SK-N-SH (cell line): ENCODE data around the gene STIL. TPM values are rescaled to one million over a fixed set of nuclear protein-coding genes. Genes with fewer than 3 reads are reported as not detected.

ENCODE experiments used
- CTCF ChIA-PET: fragments of 300-600, 350-600 bp; formaldehyde crosslinking; extraction: SDS; loops from one replicate; lab custom pipeline; 2021; lab: Yijun Ruan, JAX
- POLR2A ChIA-PET: fragments of 350-600 bp; sonication (Branson Sonifier 250); formaldehyde crosslinking; extraction: SDS; loops from one replicate; lab custom pipeline; 2020; ENCODE audit warnings: antibody characterized with exemption, inconsistent platforms; lab: Yijun Ruan, JAX
- DNase-seq: peaks from one replicate; pipeline ENCODE4 v3.0.0; 2012
- H2AFZ ChIP-seq: fragments of 200-600 bp; sonication (generic); 2 replicates; pipeline ENCODE4 v1.8.1; 2016; ENCODE audit warnings: antibody characterized with exemption, mild to moderate bottlenecking, low read depth
- H3F3A ChIP-seq: fragments of 200-600 bp; sonication (generic); replicated peaks from 2 replicates; pipeline ENCODE3; 2016; ENCODE audit warnings: antibody characterized with exemption, mild to moderate bottlenecking; ENCODE audit not compliant: insufficient read depth
- H3K27ac ChIP-seq, 2 experiments: fragments of 200-500 bp in 1 of 2; fragments of 200-600 bp in 1 of 2; sonication (Bioruptor generic) in 1 of 2; sonication (generic), shearing (Covaris generic) in 1 of 2; 2 replicates each; pipeline versions ENCODE4 v1.5.1 to v1.6.1; 2014 to 2016; ENCODE audit warnings: low read depth in 2 of 2, inconsistent platforms in 1 of 2, low read length in 1 of 2, mild to moderate bottlenecking in 1 of 2, mixed read lengths in 1 of 2
- H3K27me3 ChIP-seq: fragments of 200-600 bp; sonication (generic), shearing (Covaris generic); 2 replicates; pipeline ENCODE4 v1.6.1; 2016; ENCODE audit warnings: mixed run types; ENCODE audit not compliant: insufficient read depth
- H3K36me3 ChIP-seq, 2 experiments: fragments of 200-500 bp in 1 of 2; fragments of 200-600 bp in 1 of 2; sonication (Bioruptor generic) in 1 of 2; sonication (generic) in 1 of 2; replicated peaks in 1 of 2; 2 replicates each; pipeline versions ENCODE3 to v1.5.1; 2014 to 2016; ENCODE audit warnings: low read length in 1 of 2, mild to moderate bottlenecking in 1 of 2; ENCODE audit not compliant: insufficient read depth in 2 of 2, control insufficient read depth in 1 of 2
- H3K4me1 ChIP-seq, 2 experiments: fragments of 200-500 bp in 1 of 2; fragments of 200-600 bp in 1 of 2; sonication (Bioruptor generic) in 1 of 2; sonication (generic), shearing (Covaris generic) in 1 of 2; 2 replicates each; pipeline versions ENCODE4 v1.5.1 to v1.6.1; 2014 to 2016; ENCODE audit warnings: low read depth in 1 of 2, low read length in 1 of 2, mixed run types in 1 of 2; ENCODE audit not compliant: insufficient read depth in 2 of 2, control insufficient read depth in 1 of 2
- H3K4me2 ChIP-seq: fragments of 200-600 bp; sonication (generic), shearing (Covaris generic); 2 replicates; pipeline ENCODE4 v1.6.1; 2017; ENCODE audit warnings: mixed run types
- H3K4me3 ChIP-seq, 2 experiments: fragments of 200-500 bp in 1 of 2; fragments of 200-600 bp in 1 of 2; sonication (Bioruptor generic) in 1 of 2; sonication (generic), shearing (Covaris generic) in 1 of 2; 2 replicates each; pipeline versions ENCODE4 v1.5.1 to v1.8.1; 2014 to 2016; ENCODE audit warnings: low read depth in 2 of 2, inconsistent platforms in 1 of 2, low read length in 1 of 2, mild to moderate bottlenecking in 1 of 2, mixed read lengths in 1 of 2, moderate library complexity in 1 of 2
- H3K79me2 ChIP-seq: fragments of 200-600 bp; sonication (generic); 2 replicates; pipeline ENCODE4 v1.8.1; 2017; ENCODE audit warnings: mild to moderate bottlenecking; ENCODE audit not compliant: insufficient read depth
- H3K9ac ChIP-seq: fragments of 200-600 bp; sonication (generic); 2 replicates; pipeline ENCODE4 v1.6.1; 2017; ENCODE audit warnings: mixed run types
- H3K9me2 ChIP-seq: fragments of 200-600 bp; sonication (generic); 2 replicates; pipeline ENCODE4 v1.6.1; 2017; ENCODE audit warnings: mixed run types
- H3K9me3 ChIP-seq: fragments of 200-600 bp; sonication (generic); 2 replicates; pipeline ENCODE4 v1.6.1; 2017; ENCODE audit warnings: mixed run types, mild to moderate bottlenecking, moderate library complexity
- H4K20me1 ChIP-seq: fragments of 200-600 bp; sonication (generic); 2 replicates; pipeline ENCODE4 v1.6.1; 2017; ENCODE audit warnings: mild to moderate bottlenecking, mixed run types; ENCODE audit not compliant: insufficient read depth
- ELF1 ChIP-seq: IDR thresholded peaks from 2 replicates; pipeline ENCODE4 v1.4.0; 2012
- EZH2phosphoT487 ChIP-seq: fragments of 200-600 bp; sonication (generic); IDR thresholded peaks from 2 replicates; pipeline ENCODE4 v1.6.1; 2017; ENCODE audit warnings: low read depth, mixed run types, mild to moderate bottlenecking, antibody characterized with exemption, moderate library complexity, borderline replicate concordance
- FOXJ3 ChIP-seq: sonication (generic); formaldehyde crosslinking; IDR thresholded peaks from 2 replicates; pipeline ENCODE4 v1.5.1; 2020; ENCODE audit warnings: mild to moderate bottlenecking, missing genetic modification reagents
- GABPA ChIP-seq: IDR thresholded peaks from 2 replicates; pipeline ENCODE4 v1.4.0; 2012; ENCODE audit warnings: low read depth, mild to moderate bottlenecking
- GATA2 ChIP-seq: sonication (generic); formaldehyde crosslinking; IDR thresholded peaks from 2 replicates; pipeline ENCODE4 v1.5.0; 2020; ENCODE audit warnings: mild to moderate bottlenecking, missing genetic modification reagents
- NFIC ChIP-seq: IDR thresholded peaks from 2 replicates; pipeline ENCODE4 v1.4.0; 2012; ENCODE audit warnings: borderline replicate concordance
- NRF1 ChIP-seq: IDR thresholded peaks from 2 replicates; pipeline ENCODE4 v1.6.1; 2012; ENCODE audit warnings: low read depth, mild to moderate bottlenecking, low read length
- POLR2AphosphoS5 ChIP-seq: IDR thresholded peaks from 2 replicates; pipeline ENCODE4 v1.6.1; 2012; ENCODE audit warnings: low read depth, low read length
- RXRA ChIP-seq: IDR thresholded peaks from 2 replicates; pipeline ENCODE4 v1.4.0; 2012; ENCODE audit warnings: low read depth, mild to moderate bottlenecking, borderline replicate concordance
- SIN3A ChIP-seq: IDR thresholded peaks from 2 replicates; pipeline ENCODE4 v1.6.1; 2012; ENCODE audit warnings: low read depth, mild to moderate bottlenecking, low read length, moderate library complexity, borderline replicate concordance
- SMC3 ChIP-seq: IDR thresholded peaks from 2 replicates; pipeline ENCODE4 v1.6.1; 2012; ENCODE audit warnings: low read depth, low read length, improper control_type of control experiment
- TEAD4 ChIP-seq: IDR thresholded peaks from 2 replicates; pipeline ENCODE4 v1.4.0; 2012; ENCODE audit warnings: mild to moderate bottlenecking, borderline replicate concordance; ENCODE audit not compliant: insufficient read depth
- YY1 ChIP-seq: IDR thresholded peaks from 2 replicates; pipeline ENCODE4 v1.4.0; 2012; ENCODE audit warnings: low read depth, mild to moderate bottlenecking
- WGBS: methylation state at CpG from one replicate; pipeline ENCODE4 v1.1.6; 2017; ENCODE audit warnings: low lambda C conversion rate; 5-methylcytosine and 5-hydroxymethylcytosine counted together
- polyA plus RNA-seq, 3 experiments: library from polyadenylated mRNA; depleted of rRNA; stranded (reverse); fragments of >200 nt; gene quantifications; 2 replicates each; pipeline ENCODE4 v1.2.3, GENCODE V29; 2012
- TF ChIP-seq, protein P1 (sequence below): IDR thresholded peaks from 2 replicates; pipeline ENCODE4; 2012
- TF ChIP-seq, protein P2 (sequence below): IDR thresholded peaks from 2 replicates; pipeline ENCODE4 v1.4.0; 2012; ENCODE audit warnings: low read depth
- TF ChIP-seq, protein P3 (sequence below): IDR thresholded peaks from 2 replicates; pipeline ENCODE4 v1.6.1; 2012; ENCODE audit warnings: mild to moderate bottlenecking, low read depth, low read length, moderate library complexity
- TF ChIP-seq, protein P4 (sequence below): fragments of 150-350 bp; IDR thresholded peaks from 2 replicates; pipeline ENCODE4 v1.6.1; 2016; ENCODE audit warnings: mild to moderate bottlenecking, low read depth, low read length
- TF ChIP-seq, protein P5 (sequence below): fragments of 200-600 bp; sonication (generic); IDR thresholded peaks from 2 replicates; pipeline ENCODE4 v1.6.1; 2017; ENCODE audit warnings: antibody characterized with exemption, mild to moderate bottlenecking, moderate library complexity
- TF ChIP-seq, protein P6 (sequence below): IDR thresholded peaks from 2 replicates; pipeline ENCODE4 v1.4.0; 2012; ENCODE audit warnings: low read depth, borderline replicate concordance

The STIL gene
- polyA plus RNA-seq, 1 of the 3 experiments (the other 2 are of a cell fraction), result 4.9 TPM

DNA sequence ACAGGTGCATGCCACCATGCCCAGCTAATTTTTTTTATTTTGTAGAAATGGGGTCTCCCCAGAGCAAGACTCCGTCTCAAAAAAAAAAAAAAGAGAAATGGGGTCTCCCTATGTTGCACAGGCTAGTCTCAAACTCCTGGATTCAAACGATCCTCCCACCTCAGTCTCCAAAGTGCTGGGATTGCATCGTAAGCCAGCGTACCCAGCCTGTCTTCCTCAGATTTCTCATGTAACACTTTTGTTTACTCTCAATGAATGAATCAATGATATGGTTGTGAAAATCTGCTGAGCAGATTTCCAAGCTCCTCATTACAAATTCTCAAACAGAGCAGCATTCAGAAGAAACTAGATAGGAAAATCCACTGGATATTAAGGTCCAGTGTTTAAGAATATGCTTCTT, 26.3 kb upstream of the STIL start:
- TF ChIP-seq, protein P1, sequence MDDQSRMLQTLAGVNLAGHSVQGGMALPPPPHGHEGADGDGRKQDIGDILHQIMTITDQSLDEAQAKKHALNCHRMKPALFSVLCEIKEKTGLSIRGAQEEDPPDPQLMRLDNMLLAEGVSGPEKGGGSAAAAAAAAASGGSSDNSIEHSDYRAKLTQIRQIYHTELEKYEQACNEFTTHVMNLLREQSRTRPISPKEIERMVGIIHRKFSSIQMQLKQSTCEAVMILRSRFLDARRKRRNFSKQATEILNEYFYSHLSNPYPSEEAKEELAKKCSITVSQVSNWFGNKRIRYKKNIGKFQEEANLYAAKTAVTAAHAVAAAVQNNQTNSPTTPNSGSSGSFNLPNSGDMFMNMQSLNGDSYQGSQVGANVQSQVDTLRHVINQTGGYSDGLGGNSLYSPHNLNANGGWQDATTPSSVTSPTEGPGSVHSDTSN, result no peak
- TF ChIP-seq, protein P2, sequence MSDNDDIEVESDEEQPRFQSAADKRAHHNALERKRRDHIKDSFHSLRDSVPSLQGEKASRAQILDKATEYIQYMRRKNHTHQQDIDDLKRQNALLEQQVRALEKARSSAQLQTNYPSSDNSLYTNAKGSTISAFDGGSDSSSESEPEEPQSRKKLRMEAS, result no peak
- TF ChIP-seq POLR2AphosphoS5, result no peak
- no peak for TF ChIP-seq GABPA
- TF ChIP-seq FOXJ3 (CRISPR knock-in tag), result no peak
- TF ChIP-seq, protein P3, sequence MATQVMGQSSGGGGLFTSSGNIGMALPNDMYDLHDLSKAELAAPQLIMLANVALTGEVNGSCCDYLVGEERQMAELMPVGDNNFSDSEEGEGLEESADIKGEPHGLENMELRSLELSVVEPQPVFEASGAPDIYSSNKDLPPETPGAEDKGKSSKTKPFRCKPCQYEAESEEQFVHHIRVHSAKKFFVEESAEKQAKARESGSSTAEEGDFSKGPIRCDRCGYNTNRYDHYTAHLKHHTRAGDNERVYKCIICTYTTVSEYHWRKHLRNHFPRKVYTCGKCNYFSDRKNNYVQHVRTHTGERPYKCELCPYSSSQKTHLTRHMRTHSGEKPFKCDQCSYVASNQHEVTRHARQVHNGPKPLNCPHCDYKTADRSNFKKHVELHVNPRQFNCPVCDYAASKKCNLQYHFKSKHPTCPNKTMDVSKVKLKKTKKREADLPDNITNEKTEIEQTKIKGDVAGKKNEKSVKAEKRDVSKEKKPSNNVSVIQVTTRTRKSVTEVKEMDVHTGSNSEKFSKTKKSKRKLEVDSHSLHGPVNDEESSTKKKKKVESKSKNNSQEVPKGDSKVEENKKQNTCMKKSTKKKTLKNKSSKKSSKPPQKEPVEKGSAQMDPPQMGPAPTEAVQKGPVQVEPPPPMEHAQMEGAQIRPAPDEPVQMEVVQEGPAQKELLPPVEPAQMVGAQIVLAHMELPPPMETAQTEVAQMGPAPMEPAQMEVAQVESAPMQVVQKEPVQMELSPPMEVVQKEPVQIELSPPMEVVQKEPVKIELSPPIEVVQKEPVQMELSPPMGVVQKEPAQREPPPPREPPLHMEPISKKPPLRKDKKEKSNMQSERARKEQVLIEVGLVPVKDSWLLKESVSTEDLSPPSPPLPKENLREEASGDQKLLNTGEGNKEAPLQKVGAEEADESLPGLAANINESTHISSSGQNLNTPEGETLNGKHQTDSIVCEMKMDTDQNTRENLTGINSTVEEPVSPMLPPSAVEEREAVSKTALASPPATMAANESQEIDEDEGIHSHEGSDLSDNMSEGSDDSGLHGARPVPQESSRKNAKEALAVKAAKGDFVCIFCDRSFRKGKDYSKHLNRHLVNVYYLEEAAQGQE, result no peak
- no peak for TF ChIP-seq EZH2phosphoT487
- TF ChIP-seq SMC3, result no peak
- TF ChIP-seq ELF1, result no peak
- TF ChIP-seq, protein P4, sequence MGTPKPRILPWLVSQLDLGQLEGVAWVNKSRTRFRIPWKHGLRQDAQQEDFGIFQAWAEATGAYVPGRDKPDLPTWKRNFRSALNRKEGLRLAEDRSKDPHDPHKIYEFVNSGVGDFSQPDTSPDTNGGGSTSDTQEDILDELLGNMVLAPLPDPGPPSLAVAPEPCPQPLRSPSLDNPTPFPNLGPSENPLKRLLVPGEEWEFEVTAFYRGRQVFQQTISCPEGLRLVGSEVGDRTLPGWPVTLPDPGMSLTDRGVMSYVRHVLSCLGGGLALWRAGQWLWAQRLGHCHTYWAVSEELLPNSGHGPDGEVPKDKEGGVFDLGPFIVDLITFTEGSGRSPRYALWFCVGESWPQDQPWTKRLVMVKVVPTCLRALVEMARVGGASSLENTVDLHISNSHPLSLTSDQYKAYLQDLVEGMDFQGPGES, result no peak
- TF ChIP-seq, protein P5, sequence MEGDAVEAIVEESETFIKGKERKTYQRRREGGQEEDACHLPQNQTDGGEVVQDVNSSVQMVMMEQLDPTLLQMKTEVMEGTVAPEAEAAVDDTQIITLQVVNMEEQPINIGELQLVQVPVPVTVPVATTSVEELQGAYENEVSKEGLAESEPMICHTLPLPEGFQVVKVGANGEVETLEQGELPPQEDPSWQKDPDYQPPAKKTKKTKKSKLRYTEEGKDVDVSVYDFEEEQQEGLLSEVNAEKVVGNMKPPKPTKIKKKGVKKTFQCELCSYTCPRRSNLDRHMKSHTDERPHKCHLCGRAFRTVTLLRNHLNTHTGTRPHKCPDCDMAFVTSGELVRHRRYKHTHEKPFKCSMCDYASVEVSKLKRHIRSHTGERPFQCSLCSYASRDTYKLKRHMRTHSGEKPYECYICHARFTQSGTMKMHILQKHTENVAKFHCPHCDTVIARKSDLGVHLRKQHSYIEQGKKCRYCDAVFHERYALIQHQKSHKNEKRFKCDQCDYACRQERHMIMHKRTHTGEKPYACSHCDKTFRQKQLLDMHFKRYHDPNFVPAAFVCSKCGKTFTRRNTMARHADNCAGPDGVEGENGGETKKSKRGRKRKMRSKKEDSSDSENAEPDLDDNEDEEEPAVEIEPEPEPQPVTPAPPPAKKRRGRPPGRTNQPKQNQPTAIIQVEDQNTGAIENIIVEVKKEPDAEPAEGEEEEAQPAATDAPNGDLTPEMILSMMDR, result no peak
- TF ChIP-seq SIN3A, result no peak
- TF ChIP-seq RXRA, result no peak
- TF ChIP-seq, protein P6, sequence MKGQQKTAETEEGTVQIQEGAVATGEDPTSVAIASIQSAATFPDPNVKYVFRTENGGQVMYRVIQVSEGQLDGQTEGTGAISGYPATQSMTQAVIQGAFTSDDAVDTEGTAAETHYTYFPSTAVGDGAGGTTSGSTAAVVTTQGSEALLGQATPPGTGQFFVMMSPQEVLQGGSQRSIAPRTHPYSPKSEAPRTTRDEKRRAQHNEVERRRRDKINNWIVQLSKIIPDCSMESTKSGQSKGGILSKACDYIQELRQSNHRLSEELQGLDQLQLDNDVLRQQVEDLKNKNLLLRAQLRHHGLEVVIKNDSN, result no peak
- TF ChIP-seq NFIC, result no peak
- no peak for TF ChIP-seq YY1
- TF ChIP-seq TEAD4, result no peak
- TF ChIP-seq NRF1, result no peak
- no peak for TF ChIP-seq GATA2 (CRISPR knock-in tag)
- Histone ChIP-seq H3K4me1 (peaks cover under 1 to 7% of the 10 kb centered on the region in 2 experiments; a peak in 2 of 4 replicates), H3K9me2 (no peaks in the 10 kb centered on the region), H3K4me3 (no peak overlapping the region), H3K9ac (no peak overlapping the region), H3K9me3 (no peaks in the 10 kb centered on the region), H3K27me3 (no peaks in the 10 kb centered on the region), H3K79me2 (peaks cover 98% of the 10 kb centered on the region), H4K20me1 (peaks cover 21% of the 10 kb centered on the region), H3F3A (peaks cover 4% of the 10 kb centered on the region), H3K36me3 (peaks cover 0 to 8% of the 10 kb centered on the region in 2 experiments), H3K27ac (no peak overlapping the region), H2AFZ (no peak overlapping the region), H3K4me2 (no peak overlapping the region)
- CTCF ChIA-PET, result interaction anchor here (1.7 kb wide), 1 partner anchor 9 kb away, joined by 6 read pairs; no protein-coding TSS in a partner anchor
- POLR2A ChIA-PET, result no interaction called here
- 96% methylated on average over 4 of the region's 4 CpGs for WGBS
- DNase-seq, result no peak
